Ureter (tissue), 1 donor: Measurements from ENCODE around the gene C18orf32. TPM values are rescaled to one million over a fixed set of nuclear protein-coding genes. Genes with fewer than 3 reads are reported as not detected.
"Not testable (repeated sequence)": the region's sequence is repeated elsewhere in the genome, so short reads cannot be mapped to it uniquely, and the experiment has no call there.

ENCODE experiments used
- DNase-seq: peaks from one replicate; pipeline ENCODE4 v3.0.0-alpha.2; 2020; ENCODE audit warnings: low spot score
- total RNA-seq: library from RNA; stranded (reverse); gene quantifications from one replicate; pipeline ENCODE4 v1.2.4, GENCODE V29; 2023
- donor health status: DM: yes; HTN: yes; CAD: no.

The C18orf32 gene
- total RNA-seq, 1 donor from 2014 or later = 37.9 TPM

DNA sequence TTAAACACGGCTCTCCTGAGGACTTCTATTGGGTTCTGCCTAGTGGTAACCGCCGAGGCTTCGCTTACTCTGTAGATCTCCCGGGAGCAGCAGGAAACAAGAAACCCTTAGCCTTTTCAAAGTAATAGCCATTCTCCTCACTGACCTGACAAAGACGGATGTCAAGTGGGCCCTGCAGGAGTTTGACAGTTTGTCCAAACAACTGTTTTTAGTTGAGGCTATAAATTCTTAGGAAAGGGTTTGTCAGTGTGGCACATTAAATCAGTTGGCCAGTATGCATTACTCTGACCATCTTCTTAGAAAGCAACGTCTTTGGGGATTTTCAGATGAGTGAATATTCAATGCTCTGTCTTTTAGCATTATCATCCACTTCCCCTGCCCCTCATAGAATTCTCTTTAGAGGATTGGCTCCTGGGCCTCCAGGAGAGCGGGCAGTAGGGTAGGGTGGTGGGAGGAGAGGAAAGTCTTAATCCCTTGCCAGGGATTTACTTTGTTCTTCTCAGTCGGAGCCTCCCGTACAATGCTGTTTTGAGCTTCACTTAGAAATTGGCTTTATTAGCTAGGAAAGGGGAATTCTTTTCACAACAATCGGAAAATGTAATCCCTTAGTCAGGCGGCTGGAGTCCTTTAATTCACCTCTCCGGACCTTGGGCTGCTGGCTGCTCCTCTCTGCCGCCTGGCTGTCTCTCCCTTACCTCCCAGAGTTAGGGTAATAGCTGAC, 13.3 kb upstream of the C18orf32 start:
- DNase-seq = no peak

DNA sequence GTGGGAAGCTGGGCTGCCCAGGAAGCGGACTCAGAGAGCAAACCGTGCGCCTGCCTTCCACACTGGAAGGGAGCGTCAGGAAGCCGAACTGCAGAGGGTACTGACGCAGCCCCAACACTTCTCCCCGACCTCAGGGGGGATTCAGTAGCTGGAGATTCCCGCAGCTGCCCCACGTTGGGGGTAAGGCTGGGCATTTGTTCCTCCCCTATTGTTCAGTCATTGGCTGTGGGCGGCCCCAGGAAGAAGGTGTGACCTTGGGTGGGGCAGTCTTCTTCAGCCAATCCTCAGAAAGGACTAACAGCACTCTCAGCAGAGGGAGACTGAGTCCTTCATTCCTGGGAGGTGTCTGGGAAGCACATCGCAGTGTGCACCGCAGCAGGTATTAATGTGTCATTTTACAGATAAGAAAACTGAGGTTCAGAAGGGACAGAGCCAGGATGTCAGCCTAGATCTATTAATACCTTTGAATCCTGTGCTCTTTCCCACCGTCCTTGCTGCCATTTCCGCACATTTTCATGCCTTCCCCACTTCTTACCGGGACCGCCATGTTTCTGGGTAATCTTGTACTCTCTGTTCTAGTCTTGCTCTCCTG, 12.1 kb upstream of the C18orf32 start:
- DNase-seq = no peak

DNA sequence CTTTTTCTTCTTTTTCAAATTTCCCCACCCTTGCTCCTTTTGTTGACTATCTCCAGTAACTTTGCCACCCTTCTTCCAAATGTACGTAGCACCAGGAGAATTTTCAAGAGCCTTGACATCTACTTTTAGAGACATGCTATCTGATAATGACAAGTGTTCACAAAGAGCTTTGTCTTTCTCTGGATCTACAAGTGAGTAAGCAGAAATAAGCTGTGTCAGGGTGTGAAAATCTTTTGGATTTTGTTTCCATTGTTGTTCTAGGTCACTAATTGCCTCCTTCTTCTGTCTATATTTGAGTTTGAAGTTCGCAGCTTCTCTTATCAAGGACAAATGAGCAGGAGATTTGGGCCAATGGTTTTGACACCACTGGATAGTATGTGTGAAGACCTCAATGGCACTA, 8.4 kb upstream of the C18orf32 start:
- DNase-seq = no peak

DNA sequence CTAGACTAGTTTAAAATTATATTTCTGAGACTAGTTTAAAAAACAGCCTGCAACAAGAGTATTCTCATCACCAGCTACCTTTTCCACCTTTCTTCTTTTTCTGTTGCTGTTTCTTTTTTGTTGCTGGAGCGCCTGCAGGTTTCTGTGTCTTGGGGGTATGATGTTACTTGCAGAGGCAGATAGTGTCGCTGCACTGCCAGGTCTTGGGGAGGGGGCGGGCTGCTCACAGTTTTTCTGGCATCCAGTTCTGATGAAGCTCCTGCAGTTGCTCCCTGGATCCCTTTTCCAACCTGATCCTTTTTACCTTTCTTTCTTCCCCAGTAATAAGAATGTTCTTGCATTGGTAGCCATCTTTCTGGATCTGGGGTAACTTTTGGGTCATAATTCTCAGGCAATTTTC, 8.0 kb upstream of the C18orf32 start:
- no peak for DNase-seq

DNA sequence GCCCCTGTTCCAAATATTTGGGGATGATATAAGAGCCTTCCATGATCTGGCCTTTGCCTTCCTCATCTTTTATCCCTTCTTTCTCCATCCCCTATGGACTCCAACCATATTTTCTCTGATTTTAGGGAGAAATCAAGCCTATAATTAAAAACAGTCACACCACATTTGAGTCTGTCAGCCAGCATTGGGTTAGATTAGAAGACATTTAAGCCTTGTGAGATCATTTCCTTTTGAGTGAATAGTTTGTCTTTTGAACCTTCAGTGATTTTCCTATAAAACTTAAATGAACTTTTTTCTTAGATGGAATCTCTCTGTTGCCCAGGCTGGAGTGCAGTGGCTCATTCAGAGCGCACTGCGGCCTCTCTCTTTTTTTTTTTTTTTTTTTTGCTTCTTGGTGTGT, 7.6 kb upstream of the C18orf32 start:
- no peak for DNase-seq

DNA sequence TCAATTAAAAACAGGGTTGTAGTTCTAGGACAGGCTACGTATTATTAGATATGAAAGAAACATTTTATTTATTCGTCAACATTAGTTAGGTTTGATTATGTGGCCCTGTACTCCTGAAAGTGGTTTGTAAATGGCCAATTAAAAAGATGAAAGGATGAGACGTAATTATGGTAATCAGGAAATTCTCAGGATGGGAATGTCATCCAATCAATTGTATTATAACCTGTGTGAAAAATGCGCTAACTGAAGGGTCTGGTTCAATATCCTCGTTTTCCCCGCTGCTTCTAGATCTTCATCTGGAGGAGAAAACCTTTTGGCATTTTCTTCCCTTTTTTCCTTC, 5.6 kb upstream of the C18orf32 start:
- no peak for DNase-seq

DNA sequence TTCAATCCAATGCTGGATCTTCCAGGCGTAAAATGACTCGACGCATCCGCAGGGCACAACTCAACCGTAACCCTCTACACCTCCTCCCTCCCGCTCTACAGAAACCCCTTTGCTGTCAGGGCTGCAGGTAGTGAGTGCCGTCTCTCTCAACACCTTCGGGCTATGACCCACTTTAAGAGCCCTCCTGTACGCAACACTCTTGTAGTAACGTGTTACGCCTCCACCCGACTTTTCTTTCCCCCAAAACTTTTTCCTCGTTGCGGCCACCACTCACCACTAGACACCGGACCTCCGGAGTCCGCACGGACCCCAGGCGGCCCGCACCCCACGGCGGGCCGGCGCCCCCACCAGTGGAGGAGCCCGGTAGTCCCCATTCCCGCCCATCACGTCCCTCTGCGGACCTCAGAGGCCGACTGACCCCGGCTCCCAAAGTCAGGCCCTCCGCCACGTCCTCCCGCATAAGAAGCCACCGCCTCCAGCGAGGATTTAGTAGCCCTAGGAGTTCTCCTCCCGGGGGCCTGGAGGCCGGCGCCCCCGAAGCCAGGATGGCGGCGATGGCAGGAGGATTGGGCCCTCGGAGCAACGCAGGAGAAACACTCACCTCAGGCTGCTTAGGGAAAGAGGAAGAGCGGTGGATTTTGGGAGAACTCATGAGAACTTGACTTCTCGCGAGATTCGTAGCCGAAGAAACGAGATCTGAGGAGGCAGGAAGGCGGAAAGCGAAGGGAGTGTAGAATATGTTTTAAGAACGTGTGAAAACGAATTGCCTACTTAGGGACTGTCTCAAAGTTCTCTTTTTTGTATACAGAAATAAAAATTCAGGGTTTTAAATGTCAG, 5.0 kb upstream of the C18orf32 start, which contains the start of gene RPL17:
TSS of gene RPL17 (minus strand) at position 609 of the 837 bp plus-strand sequence.
- peak; percentile 97 for DNase-seq

DNA sequence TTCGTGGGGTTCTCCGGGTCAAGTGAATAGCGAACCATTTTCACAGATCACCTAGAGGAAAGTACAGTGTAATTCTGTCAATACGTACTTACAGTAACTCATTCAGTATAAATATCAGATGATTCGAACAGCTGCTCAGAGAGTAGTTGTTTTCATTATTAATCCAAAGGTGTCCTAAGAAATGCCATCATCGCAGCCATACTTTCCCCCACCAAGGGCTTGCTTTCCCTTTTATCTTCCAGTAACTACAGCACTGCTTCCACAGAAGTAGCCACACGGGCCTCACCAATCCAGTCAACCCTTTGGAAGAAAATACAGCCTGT, 4.5 kb upstream of the C18orf32 start:
- DNase-seq = no peak

DNA sequence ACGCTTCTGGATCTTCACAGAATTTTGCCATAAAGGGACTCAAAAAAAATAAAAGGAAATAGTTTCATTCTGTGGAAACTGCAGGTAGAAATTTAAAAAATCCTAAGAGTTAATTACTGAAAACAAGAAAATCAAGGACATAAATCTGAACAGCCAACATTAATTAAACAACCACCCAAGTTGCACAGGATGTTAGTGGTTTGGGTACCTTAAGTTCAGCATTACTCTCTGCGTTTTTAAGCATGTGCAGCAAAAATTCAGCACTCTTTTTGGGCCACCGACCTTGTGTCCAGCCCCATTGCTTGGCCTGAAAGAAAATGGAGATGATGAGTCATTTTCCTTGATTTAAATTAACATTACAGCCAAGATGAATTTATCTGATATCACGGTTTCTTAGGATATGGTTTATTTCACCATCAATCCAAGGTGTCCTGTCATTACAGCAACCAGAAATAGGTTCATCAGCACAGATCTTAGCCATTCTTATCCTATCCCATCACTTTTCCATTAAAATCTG, 3.3 kb upstream of the C18orf32 start:
- DNase-seq = no peak

DNA sequence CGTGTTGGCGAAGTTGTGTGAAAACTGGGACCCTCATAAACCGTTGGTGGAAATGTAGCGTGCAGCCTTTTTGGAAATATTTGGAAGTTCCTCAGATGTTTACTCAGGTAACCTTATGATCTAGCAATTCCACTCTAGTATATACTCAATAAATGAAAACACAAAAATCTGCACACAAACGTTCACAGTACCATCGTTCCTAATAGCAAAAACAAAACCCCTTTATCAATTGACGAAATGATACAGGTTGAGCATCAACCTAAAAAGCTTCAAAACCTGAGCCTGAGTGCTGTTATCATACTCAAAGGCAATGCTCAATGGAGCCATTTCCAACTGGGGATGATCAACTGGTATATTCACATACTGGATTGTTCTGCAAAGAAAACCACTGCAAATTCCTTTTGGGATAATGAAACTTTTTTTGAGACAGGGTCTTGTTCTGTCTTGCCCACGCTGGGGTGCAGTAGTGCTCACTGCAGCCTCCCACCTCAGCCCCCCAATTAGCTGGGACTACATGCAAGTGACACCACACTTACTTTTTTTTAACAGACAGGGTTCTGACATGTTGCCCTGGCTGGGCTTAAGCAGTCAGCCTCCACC, 777 bp upstream of the C18orf32 start:
- DNase-seq = no peak

DNA sequence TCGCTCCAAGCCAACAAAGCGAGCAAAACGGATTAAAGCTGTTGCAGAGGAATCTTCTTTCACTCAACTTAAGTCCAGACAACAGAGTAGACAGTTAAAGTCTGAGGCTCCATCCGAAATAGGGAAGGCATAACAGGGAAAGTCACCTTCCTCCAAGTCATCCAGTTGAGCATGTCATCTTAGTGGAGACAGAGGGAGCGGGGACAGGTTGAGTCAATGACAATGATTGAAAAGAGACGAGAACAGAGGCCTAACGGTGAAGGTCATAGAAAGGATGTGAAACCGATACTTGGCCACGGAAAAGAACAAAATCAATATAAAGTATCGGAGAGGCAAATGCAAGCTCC, 455 bp downstream of the C18orf32 start:
- DNase-seq = no peak

DNA sequence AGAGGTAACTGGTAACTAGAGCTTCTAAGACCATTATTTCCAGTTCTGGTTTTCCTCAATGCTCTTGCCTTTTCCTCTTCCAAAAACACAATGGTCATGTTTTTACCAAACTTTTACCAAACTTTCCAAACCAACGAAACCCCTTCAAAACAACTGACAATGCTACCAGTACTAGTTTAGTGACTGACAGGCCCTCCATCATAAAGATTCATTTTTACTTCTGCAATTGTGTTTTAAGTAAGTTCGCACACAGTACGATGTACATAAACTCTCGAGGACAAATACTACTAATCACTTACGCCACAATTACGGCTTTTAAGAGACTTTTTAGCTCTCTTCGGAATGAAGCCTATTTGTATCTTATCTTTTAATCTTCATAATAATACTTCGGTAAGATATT, 900 bp downstream of the C18orf32 start:
- no peak for DNase-seq

DNA sequence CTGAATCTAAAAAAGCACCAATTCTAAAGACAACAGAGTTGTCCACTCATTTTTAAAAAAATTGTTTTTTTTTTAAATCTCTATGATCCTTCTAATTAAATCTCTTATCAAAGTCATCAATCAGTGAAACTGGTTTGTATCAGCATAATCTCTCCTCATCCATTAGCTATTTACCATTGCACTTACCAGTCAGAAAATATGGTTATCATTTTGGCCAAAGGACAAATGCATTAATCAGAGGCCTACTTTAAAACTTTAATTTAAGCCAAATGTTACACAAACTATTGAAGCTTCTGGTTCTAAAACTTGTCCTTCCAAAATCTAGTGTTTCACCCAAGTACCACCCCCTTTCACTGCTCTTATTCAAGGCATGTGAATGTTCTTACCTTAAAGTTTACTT, 3.8 kb downstream of the C18orf32 start:
- DNase-seq = no peak

DNA sequence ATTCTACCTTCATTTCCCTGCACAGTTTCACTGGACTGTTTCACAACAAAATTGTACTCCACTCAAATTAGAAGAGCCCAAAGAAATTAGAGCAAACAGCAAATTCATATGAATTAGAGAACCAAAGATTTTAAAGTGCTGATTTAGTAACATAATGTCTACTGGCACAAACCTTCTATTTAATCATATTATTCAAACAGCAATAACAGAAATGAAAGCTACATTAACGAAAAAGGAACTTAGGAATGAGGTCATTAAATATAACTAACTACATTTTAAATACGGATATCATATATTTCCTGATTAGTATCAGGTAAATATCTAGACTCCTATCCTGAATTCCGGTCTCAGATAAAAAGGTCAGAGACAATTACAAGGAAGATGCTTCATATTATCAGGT, 5.1 kb downstream of the C18orf32 start:
- DNase-seq = no peak

DNA sequence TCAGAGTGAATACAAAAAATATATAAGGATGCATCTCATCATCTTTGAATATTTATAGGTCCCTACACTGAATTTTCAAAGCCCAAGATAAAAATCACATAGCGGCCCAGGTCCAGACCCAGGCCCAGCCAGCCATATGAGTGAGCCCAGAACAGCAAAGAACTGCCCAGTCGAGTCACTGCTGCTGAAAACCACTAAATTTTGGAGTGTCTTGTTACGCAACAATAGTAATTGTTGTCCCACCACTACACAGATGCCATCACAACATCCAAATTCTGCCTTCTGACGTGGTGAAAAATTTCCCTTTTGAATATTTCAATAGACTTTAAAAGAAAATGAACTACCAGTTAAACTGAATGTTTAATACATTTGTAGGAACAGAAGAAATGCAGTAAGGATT, 5.7 kb downstream of the C18orf32 start:
- DNase-seq = no peak

DNA sequence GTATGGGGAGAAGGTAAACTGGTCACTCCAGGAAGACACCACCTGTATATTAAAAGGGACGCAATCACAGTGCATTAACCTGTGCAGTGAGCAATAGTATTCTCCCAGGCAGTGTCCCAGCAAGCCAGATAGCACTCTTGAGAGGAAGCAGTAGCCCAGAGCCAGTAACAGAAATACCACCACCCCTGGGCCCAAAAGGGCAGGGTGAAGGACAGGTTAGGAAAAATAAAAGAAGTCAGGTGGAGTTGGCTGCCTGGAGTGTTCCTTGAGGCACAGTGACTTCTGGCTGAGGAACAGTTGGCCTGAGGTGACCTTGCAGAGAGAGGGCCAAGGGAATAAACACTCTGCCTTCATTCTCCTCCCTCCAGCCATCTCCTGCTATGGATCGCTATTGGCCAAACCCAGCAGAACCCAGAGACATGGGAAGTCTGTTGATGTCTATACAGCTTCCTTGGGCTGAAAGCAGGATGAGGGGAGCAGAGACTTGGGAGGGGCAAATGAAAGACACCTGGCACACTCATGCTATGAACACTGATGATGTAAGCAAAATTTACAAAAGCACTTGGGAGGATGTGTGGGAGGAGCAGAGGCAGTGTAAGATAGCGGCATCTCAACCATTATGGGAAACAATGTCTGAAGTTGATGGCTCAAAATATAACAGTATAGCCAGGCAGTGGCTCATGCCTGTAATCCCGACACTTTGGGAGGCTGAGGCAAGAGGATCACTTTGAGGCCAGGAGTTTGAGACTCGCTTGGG, 7.5 kb downstream of the C18orf32 start:
- DNase-seq = no peak

DNA sequence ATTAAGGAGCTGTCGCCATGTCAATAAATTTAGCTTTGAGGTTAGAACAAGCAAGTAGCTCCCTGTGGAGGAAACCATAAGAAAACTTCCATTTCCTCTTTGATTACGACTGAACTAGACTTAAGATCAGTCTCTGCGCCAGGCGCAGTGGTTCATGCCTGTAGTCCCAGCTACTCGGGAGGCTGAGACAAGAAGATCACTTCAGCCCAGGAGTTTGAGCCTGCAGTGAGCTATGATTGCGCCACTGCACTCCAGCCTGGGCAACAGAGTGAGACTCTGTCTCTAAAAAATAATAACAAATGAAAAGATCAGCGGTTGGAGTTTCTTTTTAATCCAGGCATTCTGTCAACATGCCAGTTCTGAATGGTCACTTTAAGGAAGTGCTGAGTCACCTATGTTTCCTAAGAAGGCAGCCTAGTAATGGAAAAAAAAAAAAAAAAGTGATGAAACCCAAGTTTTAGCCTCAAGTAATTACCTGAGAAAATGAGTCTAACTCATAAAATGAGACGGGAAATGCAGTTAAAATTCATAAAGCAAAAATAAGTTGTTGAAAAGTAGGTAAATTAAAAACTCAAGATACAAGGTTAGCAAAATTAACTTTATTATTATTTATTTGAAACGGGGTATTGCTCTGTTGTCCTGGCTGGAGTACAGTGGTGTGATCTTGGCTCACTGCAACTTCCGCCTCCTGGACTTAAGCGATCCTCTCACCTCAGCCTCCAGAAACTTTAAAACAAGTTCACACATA, 10.2 kb downstream of the C18orf32 start:
- DNase-seq = no peak

DNA sequence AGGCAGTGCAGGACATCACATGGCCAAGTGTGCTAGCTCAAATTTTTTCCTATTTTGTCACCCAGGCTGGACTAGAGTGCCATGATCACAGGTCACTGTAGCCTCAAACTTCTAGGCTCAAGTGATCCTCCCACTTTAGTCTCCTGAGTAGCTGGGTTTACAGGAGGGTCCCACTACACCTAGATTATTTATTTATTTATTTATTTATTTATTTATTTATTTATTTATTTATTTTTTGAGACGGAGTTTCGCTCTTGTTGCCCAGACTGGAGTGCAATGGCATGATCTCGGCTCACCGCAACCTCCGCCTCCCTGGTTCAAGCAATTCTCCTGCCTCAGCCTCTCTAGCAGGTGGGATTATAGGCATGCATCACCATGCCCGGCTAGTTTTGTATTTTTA, 12.1 kb downstream of the C18orf32 start:
- not testable (repeated sequence) for DNase-seq

DNA sequence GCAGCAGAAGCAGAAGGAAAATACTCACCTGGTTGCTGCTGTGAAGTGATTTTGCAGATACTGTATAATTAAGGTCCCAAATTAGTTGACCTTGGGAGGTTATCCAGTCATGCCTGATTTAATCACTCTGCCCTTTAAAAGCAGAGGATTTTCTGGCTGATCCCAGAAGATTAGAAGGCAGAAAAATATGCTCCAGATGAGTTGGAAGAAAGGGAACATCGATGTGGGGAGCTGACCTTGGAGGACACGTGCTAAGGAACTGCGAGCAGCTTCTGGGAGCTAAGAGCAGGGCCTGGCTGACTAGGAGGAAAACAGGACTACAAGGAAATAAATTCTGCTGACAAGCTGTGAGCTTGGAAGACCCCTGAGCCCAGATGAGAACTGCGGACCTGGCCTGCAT, 13.3 kb downstream of the C18orf32 start:
- DNase-seq = no peak

DNA sequence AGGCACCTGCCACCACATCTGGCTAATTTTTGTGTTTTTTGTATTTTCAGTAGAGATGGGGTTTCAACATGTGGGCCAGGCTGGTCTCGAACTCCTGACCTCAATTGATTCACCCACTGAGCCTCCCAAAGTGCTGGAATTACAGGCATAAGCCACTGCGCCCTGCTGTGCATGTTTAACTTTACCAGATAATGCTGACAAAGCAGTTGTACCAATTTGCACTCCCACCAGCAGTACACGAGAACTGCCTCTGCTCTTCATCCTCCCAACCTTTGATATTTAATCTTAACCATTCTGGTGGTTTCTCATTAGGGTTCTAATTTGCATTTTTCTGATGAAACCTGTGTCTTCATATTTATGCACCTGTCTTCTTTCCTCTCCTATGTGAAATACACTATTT, 14.6 kb downstream of the C18orf32 start:
- no peak for DNase-seq

DNA sequence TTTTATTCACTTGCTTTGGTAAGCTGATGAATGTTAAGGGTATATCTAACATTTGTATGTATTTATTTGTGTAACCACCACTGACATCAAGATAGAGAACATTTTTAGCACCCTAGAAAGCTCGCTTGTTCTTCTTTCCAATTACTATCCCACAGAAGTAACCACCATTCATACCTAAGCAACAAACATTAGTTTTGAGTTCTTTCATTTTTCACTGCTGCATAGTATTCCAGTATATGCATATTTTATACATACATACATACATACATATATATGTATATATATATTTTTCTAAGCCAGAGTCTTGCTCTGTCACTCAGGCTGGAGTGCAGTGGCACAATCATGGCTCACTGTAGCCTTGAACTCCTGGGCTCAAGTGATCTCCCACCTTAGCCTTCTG, 15.5 kb downstream of the C18orf32 start:
- no peak for DNase-seq
